Lung (tissue), 10 donors: Measurements from ENCODE around the gene SPDYE2B. TPM values are rescaled to one million over a fixed set of nuclear protein-coding genes. Genes with fewer than 3 reads are reported as not detected.
"Not testable (repeated sequence)": the region's sequence is repeated elsewhere in the genome, so short reads cannot be mapped to it uniquely, and the experiment has no call there.

ENCODE experiments used
- ATAC-seq: fragments of 200-7000 bp; cut with Tn5 transposase; one replicate; pipeline ENCODE4 v1.9.1; 2020; ENCODE audit warnings: moderate number of reproducible peaks; ENCODE audit not compliant: insufficient read depth, low FRiP score
- DNase-seq, 3 donors: peaks; one replicate each; pipeline ENCODE4 v3.0.0-alpha.2; 2013 to 2017
- H3K27ac ChIP-seq, 2 donors: one replicate each; pipeline ENCODE4 v1.5.1; 2013; ENCODE audit warnings: mild to moderate bottlenecking in 2 of 2, moderate library complexity in 2 of 2, control low read depth in 1 of 2, inconsistent platforms in 1 of 2, low read depth in 1 of 2, low read length in 1 of 2
- H3K27me3 ChIP-seq, 3 donors: one replicate each; pipeline ENCODE4 v1.5.1; 2013; ENCODE audit warnings: low read length in 2 of 3; ENCODE audit not compliant: control insufficient read depth in 3 of 3, insufficient read depth in 3 of 3
- H3K36me3 ChIP-seq, 4 donors: one replicate each; pipeline ENCODE4 v1.5.1; 2013; ENCODE audit warnings: low read length in 4 of 4, mild to moderate bottlenecking in 1 of 4, moderate library complexity in 1 of 4; ENCODE audit not compliant: control insufficient read depth in 4 of 4, insufficient read depth in 4 of 4
- H3K4me1 ChIP-seq, 5 donors: one replicate each; pipeline ENCODE4 v1.5.1; 2013; ENCODE audit warnings: low read length in 5 of 5, mild to moderate bottlenecking in 2 of 5, moderate library complexity in 1 of 5; ENCODE audit not compliant: control insufficient read depth in 5 of 5, insufficient read depth in 5 of 5
- H3K4me3 ChIP-seq: one replicate; pipeline ENCODE4 v1.5.1; 2013; ENCODE audit warnings: mild to moderate bottlenecking, control low read depth, moderate library complexity
- H3K9ac ChIP-seq, 2 donors: one replicate each; pipeline ENCODE4 v1.5.1; 2013; ENCODE audit warnings: low read length in 2 of 2, control low read depth in 1 of 2; ENCODE audit not compliant: insufficient read depth in 1 of 2
- H3K9me3 ChIP-seq, 4 donors: one replicate each; pipeline ENCODE4 v1.5.1; 2013; ENCODE audit warnings: low read length in 3 of 4, mild to moderate bottlenecking in 1 of 4, moderate library complexity in 1 of 4; ENCODE audit not compliant: control insufficient read depth in 4 of 4, insufficient read depth in 3 of 4
- WGBS, 2 donors: extraction: QIAGEN DNeasy Blood & Tissue Kit; methylation state at CpG; one replicate each; pipeline ENCODE4 v1.1.7; 2013; 5-methylcytosine and 5-hydroxymethylcytosine counted together
- polyA plus RNA-seq, 2 donors: library from polyadenylated mRNA; stranded (reverse); fragments of 200-250 nt; gene quantifications; one replicate each; pipeline ENCODE4 v1.2.1, GENCODE V29; 2013
- total RNA-seq, 2 donors: library from RNA; depleted of rRNA in 1 of 2; stranded (reverse); fragments of >200 nt in 1 of 2; gene quantifications; one replicate each; pipeline ENCODE4 v1.2.1, GENCODE V29; 2014 to 2021
- donor health status: Bipolar disorder and iron deficiency.
- donor health status: healthy.
- donor health status: DM: yes; HTN: yes; CAD: no.

The SPDYE2B gene
- total and polyA plus RNA-seq, 4 donors = not detected

DNA sequence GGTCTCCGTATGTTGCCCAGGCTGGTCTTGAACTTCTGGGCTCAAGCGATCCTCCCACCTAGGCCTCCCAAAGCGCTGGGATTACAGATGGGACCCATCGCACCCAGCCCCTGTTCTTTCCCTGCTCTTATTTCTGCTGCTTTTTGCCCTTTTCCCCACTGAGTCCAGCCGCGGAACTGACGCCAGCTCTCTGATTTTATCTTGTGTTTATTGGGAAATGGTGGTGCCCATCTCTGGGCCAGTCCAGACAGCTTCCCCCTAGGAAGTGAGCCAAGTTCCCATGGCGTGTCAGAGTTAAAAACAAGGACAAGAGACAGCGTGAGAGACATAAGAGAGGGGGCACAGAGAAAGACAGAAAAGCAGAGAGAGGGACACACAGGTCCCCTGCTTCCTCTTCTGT is 19.5 kb upstream of the SPDYE2B start:
- not testable (repeated sequence) for H3K4me3 ChIP-seq, H3K27me3 ChIP-seq, H3K36me3 ChIP-seq, H3K27ac ChIP-seq, H3K9me3 ChIP-seq, DNase-seq, H3K9ac ChIP-seq, ATAC-seq, H3K4me1 ChIP-seq
- 66 to 74% methylated on average over 7 to 8 of the region's 9 CpGs for WGBS, 2 donors

DNA sequence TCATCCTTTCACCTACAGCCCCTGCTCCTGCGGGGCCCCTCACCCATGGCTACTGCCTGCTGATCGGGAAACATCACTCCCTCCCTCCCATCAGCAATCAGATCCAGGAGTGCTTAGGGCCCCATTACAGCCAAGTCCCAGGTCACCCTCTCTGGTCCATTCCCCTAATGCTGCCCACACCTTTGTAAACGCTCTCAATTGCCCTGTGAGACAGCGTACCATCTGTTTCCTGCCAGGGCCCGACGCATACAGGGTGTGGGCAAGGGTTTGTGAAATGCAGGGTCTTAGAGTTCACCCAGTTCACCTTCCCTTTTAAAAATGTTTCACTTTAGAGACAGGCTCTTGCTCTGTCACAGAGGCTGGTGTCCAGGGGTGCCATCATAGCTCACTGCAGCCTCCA is 15.8 kb upstream of the SPDYE2B start:
- H3K4me3 ChIP-seq, H3K9ac ChIP-seq, H3K9me3 ChIP-seq, H3K36me3 ChIP-seq, H3K27ac ChIP-seq, H3K4me1 ChIP-seq, DNase-seq, ATAC-seq, H3K27me3 ChIP-seq: not testable (repeated sequence)
- WGBS, 2 donors = 57 to 62% methylated on average over 2 of the region's 6 CpGs

DNA sequence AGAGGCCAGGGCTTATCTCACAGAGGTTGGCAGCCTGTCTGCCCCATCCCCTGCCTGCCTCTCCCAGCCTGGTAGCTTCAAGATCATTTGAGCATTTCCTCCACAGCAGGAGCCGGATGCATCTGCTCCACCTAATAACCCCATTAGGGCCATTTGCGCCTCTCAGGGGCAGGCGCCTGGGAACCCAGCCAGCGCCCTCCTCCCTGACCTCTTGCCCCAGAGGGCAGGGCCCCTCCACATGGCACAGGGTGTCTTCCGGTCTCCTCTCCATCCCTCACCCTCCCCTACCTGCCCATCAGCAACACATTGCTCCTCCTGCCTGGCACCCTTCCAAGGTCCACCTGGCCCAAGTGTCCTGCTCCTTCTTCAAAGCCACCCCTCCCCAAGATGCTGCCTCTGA is 14.8 kb upstream of the SPDYE2B start:
- not testable (repeated sequence) for H3K9me3 ChIP-seq, H3K4me1 ChIP-seq, H3K4me3 ChIP-seq, H3K9ac ChIP-seq, H3K27ac ChIP-seq, H3K36me3 ChIP-seq, H3K27me3 ChIP-seq, DNase-seq
- ATAC-seq = peak; percentile 8
- WGBS, 2 donors = 57% methylated on average over 2 of the region's 5 CpGs; no CpG with 5 or more reads in 1 of the 2 donors

DNA sequence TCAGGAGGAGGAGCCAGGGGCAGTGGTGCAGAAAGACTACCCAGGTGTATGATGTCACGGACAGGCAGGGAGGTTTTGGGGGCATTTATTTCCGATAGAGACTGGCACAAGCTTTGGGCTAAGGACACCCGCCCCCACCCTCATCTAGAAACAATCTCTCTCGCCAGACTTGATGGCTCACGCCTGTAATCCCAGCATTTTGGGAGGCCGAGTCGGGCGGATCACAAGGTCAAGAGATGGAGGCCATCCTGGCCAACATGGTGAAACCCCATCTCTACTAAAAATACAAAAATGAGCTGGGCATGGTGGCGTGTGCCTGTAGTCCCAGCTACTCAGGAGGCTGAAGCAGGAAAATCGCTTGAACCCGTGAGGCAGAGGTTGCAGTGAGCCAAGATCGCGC is 13.2 kb upstream of the SPDYE2B start:
- 80 to 94% methylated on average over 8 to 9 of the region's 13 CpGs for WGBS, 2 donors

DNA sequence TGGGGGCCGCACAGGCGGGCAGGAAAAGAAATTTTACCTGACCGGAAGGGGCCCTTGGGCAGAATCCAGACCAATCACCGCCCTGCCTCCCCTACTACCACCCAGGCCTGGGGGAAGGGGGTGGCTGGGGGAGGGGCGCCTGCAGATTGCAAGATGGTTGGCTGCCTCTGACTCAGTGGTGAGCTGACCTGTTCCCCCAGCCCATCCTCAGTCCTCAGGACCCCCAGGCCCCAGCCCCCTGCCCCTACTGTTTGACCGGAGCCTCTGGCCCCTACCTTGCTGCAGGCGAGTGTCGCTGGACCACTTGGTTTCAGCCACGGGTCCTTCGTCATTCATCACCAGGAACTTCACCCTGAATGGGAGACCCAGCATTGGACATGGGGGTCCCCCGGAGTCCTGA is 11.3 kb upstream of the SPDYE2B start:
- DNase-seq = peak in 1 of 3 donors; percentile 9
- 91 to 94% methylated on average over 6 to 8 of the region's 11 CpGs for WGBS, 2 donors

More for the DNA sequence above, 13.2 kb upstream of the SPDYE2B start:
- DNase-seq, H3K4me3 ChIP-seq, ATAC-seq, H3K9ac ChIP-seq, H3K4me1 ChIP-seq, H3K27ac ChIP-seq, H3K9me3 ChIP-seq, H3K36me3 ChIP-seq, H3K27me3 ChIP-seq: not testable (repeated sequence)

DNA sequence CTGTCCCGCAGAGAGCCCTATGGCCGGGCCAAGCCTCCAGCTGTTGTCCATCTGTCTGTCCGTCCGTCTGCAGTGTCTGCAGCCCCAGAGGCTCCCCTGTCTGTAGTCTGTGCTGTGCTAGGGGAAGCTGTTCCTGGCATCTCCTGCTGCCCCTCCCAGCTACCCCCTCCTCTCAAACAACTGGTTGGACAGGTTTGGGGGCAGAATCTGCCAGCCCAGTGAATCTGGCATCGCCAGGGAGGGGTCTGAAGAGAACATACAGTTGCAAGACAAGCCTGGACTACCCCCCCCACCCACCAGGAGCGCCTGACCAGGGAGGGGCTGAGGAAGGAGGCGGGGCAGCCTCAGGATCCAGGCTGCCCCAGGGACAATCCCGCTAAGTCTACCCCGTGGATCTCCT is 7.4 kb upstream of the SPDYE2B start, which contains the start of gene UPK3BL1:
UPK3BL1 (minus strand) TSS at position 101 of the 400 bp plus-strand sequence; CDS start at position 51, 50 bp downstream.
- H3K4me3 ChIP-seq, H3K27me3 ChIP-seq, H3K9me3 ChIP-seq, H3K4me1 ChIP-seq, DNase-seq, ATAC-seq, H3K36me3 ChIP-seq, H3K9ac ChIP-seq, H3K27ac ChIP-seq: not testable (repeated sequence)
- WGBS, 2 donors = no CpG with 5 or more reads among the region's 9 CpGs

More for the DNA sequence above, 11.3 kb upstream of the SPDYE2B start:
- H3K4me3 ChIP-seq, H3K4me1 ChIP-seq, H3K9me3 ChIP-seq, H3K9ac ChIP-seq, H3K36me3 ChIP-seq, ATAC-seq, H3K27ac ChIP-seq, H3K27me3 ChIP-seq: not testable (repeated sequence)

DNA sequence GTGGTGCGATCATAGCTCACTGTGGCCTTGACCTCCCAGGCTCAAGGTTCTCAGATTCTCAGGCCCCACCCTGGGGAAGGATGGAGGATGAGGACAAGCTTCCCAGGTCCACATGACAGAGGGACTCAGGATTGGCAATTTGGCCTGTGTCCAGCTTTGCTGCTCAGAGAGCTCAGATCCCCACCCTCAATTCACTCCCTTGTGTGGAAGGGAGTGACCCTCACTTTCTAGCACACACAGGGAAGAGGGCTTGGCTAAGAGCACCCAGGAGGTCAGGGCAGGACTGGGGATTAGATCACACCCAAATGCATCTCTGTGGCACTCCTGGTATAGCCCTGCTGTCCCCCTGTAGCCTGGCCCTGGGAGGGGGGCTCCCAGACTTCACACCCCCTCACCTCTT is 6.7 kb upstream of the SPDYE2B start:
- not testable (repeated sequence) for H3K9me3 ChIP-seq, H3K27me3 ChIP-seq, H3K9ac ChIP-seq, H3K4me3 ChIP-seq, H3K36me3 ChIP-seq, ATAC-seq, H3K4me1 ChIP-seq, DNase-seq, H3K27ac ChIP-seq
- WGBS, 2 donors = no CpG with 5 or more reads among the region's 1 CpG

DNA sequence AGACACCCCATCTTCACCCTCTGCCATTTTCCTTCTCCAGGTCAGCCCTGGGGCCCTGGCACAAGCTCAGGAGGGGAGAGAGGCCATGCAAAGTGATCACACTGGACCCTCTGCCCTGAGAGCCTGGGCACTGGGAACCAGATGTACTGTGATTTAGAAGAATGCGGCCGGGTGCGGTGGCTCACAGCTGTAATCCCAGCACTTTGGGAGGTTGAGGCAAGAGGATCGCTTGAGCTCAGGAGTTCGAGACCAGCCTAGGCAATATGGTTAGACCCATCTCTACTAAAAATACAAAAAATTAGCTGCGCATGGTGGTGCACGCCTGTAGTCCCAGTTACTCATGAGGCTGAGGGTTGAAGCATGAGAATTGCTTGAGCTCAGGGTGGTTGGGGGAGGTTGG is 2.3 kb upstream of the SPDYE2B start:
- H3K9me3 ChIP-seq, H3K4me1 ChIP-seq, H3K36me3 ChIP-seq, ATAC-seq, H3K27me3 ChIP-seq, H3K4me3 ChIP-seq, H3K27ac ChIP-seq, DNase-seq, H3K9ac ChIP-seq: not testable (repeated sequence)
- 97 to 99% methylated on average over 5 of the region's 7 CpGs for WGBS, 2 donors
